Ectodermal cell (in vitro differentiated cells): ENCODE measurements around the gene PDK1. TPM values are rescaled to one million over a fixed set of nuclear protein-coding genes. Genes with fewer than 3 reads are reported as not detected.

Source experiments
- H3K27ac ChIP-seq: 2 replicates; pipeline ENCODE4 v1.7.0; 2013; ENCODE audit warnings: mild to moderate bottlenecking, low read depth, low read length; ENCODE audit not compliant: insufficient read depth, poor library complexity, severe bottlenecking
- H3K27me3 ChIP-seq: 2 replicates; pipeline ENCODE4 v1.7.0; 2013; ENCODE audit warnings: mild to moderate bottlenecking, low read length; ENCODE audit not compliant: insufficient read depth, control insufficient read depth, poor library complexity, severe bottlenecking
- H3K36me3 ChIP-seq: one replicate; pipeline ENCODE4 v1.7.0; 2013; ENCODE audit warnings: low read length; ENCODE audit not compliant: control insufficient read depth, insufficient read depth
- H3K4me1 ChIP-seq: one replicate; pipeline ENCODE4 v1.7.0; 2013; ENCODE audit warnings: low read length; ENCODE audit not compliant: control insufficient read depth, insufficient read depth
- H3K4me3 ChIP-seq: 2 replicates; pipeline ENCODE4 v1.7.0; 2013; ENCODE audit warnings: low read depth, low read length, control low read depth; ENCODE audit not compliant: insufficient read depth
- H3K9me3 ChIP-seq: 2 replicates; pipeline ENCODE4 v1.7.0; 2013; ENCODE audit warnings: mild to moderate bottlenecking, low read length, moderate library complexity; ENCODE audit not compliant: control insufficient read depth
- WGBS, 2 experiments: methylation state at CpG; one replicate each; pipeline ENCODE4 v1.1.7; 2013; ENCODE audit warnings: missing lambda C conversion rate in 2 of 2; 5-methylcytosine and 5-hydroxymethylcytosine counted together
- polyA plus RNA-seq, 4 experiments: library from polyadenylated mRNA; stranded (reverse); fragments of 50-300 nt; gene quantifications; one replicate each; pipeline ENCODE4 v1.2.3, GENCODE V29; 2013

The PDK1 gene
- 8.4 TPM for polyA plus RNA-seq (2013, experiment 1 of 4)
- polyA plus RNA-seq (2013, experiment 2 of 4): 5.6 TPM
- polyA plus RNA-seq (2013, experiment 3 of 4): 6.3 TPM
- 4.6 TPM for polyA plus RNA-seq (2013, experiment 4 of 4)

DNA sequence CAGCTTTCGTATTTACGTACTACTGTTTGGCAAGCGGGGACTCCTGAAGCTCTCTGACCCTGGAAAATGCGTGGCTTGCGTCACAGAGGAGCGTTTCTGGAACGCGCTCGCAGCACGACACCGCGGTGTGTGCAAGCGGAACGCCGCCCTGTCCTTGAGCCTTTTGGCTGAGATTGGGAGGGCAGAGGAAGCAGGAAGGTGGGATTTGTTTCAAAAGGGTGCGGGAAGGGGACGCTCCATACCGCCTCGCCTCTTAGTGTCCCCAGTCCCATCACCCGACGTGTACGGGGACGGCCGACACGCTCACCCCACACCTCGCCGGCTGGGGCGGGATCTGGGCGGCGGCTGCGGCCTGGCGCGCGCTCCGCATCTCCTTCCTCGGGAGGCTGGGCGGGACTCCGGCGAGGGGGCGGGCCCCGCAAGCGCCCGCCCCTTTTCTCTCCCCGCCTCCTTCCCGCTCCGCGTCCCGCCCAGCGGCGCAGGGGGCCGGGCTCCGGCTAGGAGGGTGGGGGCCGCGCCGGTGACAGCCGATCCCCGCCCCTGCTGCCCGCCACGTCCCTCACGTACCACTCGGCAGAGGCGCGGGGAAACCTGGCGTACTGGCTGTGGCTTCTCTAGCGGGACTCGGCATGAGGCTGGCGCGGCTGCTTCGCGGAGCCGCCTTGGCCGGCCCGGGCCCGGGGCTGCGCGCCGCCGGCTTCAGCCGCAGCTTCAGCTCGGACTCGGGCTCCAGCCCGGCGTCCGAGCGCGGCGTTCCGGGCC is at the start of gene PDK1:
Gene PDK1, plus strand, starts transcription at position 569 of the 762 bp plus-strand sequence. Its CDS starts 61 bp downstream, at position 630.
- no peaks in the 10 kb centered on the region for H3K9me3 ChIP-seq
- 0 to 1% methylated on average over 88 of the region's 88 CpGs for WGBS, 2 experiments

GRCh38 chr2:172507199-172507598 is 48.7 kb upstream of the PDK1 start:
- H3K4me3 ChIP-seq: no peak overlapping the region
- H3K27ac ChIP-seq: no peak overlapping the region
- 81 to 86% methylated on average over 4 of the region's 4 CpGs for WGBS, 2 experiments
- H3K27me3 ChIP-seq: no peaks in the 10 kb centered on the region
- no peaks in the 10 kb centered on the region for H3K4me1 ChIP-seq
- H3K36me3 ChIP-seq: no peaks in the 10 kb centered on the region
- peaks cover 5% of the 10 kb centered on the region for H3K9me3 ChIP-seq

More for the DNA sequence above, at the start of gene PDK1:
- Histone ChIP-seq H3K4me3 (peak within 1 kb of the TSS; percentile 83), H3K27ac (peak within 1 kb of the TSS; percentile 76), H3K36me3 (no peaks in the 10 kb centered on the region), H3K27me3 (peaks cover 19% of the 10 kb centered on the region), H3K4me1 (peaks cover 9% of the 10 kb centered on the region)

GRCh38 chr2:172510088-172510487 is 45.8 kb upstream of the PDK1 start:
- Histone ChIP-seq H3K4me3 (no peak overlapping the region), H3K36me3 (no peaks in the 10 kb centered on the region), H3K27ac (no peak overlapping the region), H3K4me1 (no peaks in the 10 kb centered on the region), H3K27me3 (no peaks in the 10 kb centered on the region), H3K9me3 (peaks cover 5% of the 10 kb centered on the region)
- WGBS, 2 experiments: 88 to 93% methylated on average over 6 of the region's 6 CpGs

- Histone ChIP-seq H3K36me3 (no peaks in the 10 kb centered on the region), H3K9me3 (peaks cover 5% of the 10 kb centered on the region), H3K4me1 (no peaks in the 10 kb centered on the region), H3K4me3 (no peak overlapping the region), H3K27me3 (no peaks in the 10 kb centered on the region), H3K27ac (no peak overlapping the region)
- WGBS, 2 experiments: 93 to 96% methylated on average over 5 of the region's 5 CpGs
Measured at GRCh38 chr2:172510548-172510947, 45.3 kb upstream of the PDK1 start.

GRCh38 chr2:172512810-172513523 is 42.9 kb upstream of the PDK1 start:
- no peaks in the 10 kb centered on the region for H3K4me1 ChIP-seq
- WGBS, 2 experiments: 95% methylated on average over 5 of the region's 5 CpGs
- H3K9me3 ChIP-seq: peaks cover 5% of the 10 kb centered on the region

DNA sequence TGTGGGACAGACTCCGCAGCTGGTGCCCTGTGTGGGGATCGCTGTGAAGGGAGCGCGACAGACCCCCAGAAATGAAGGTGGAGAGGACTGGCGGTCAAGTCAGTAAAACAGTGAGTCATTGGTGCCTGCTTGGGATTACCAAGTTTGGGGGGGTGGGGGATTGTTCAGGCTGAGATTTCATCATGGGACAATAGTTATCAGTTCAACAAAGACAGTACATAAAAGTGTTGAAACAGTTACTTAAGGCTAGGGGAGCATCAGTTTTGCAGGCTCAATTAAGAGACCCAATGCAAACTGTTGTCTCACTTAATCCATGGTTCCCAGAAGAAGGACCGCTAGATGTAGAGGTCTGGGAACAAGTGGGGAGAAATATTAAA is 42.4 kb upstream of the PDK1 start:
- H3K9me3 ChIP-seq: peaks cover 5% of the 10 kb centered on the region
- WGBS, 2 experiments: 94 to 96% methylated on average over 6 of the region's 6 CpGs
- H3K27me3 ChIP-seq: no peaks in the 10 kb centered on the region
- H3K4me3 ChIP-seq: no peak overlapping the region
- H3K36me3 ChIP-seq: no peaks in the 10 kb centered on the region
- no peak overlapping the region for H3K27ac ChIP-seq
- no peaks in the 10 kb centered on the region for H3K4me1 ChIP-seq

More at GRCh38 chr2:172512810-172513523, 42.9 kb upstream of the PDK1 start:
- H3K4me3 ChIP-seq: no peak overlapping the region
- H3K27ac ChIP-seq: no peak overlapping the region
- no peaks in the 10 kb centered on the region for H3K27me3 ChIP-seq
- no peaks in the 10 kb centered on the region for H3K36me3 ChIP-seq

GRCh38 chr2:172513935-172514586 is 41.8 kb upstream of the PDK1 start:
- H3K27me3 ChIP-seq: no peaks in the 10 kb centered on the region
- no peak overlapping the region for H3K4me3 ChIP-seq
- WGBS, 2 experiments: 84 to 85% methylated on average over 15 of the region's 15 CpGs
- H3K27ac ChIP-seq: no peak overlapping the region
- H3K9me3 ChIP-seq: peaks cover 5% of the 10 kb centered on the region
- H3K36me3 ChIP-seq: no peaks in the 10 kb centered on the region
- H3K4me1 ChIP-seq: no peaks in the 10 kb centered on the region

DNA sequence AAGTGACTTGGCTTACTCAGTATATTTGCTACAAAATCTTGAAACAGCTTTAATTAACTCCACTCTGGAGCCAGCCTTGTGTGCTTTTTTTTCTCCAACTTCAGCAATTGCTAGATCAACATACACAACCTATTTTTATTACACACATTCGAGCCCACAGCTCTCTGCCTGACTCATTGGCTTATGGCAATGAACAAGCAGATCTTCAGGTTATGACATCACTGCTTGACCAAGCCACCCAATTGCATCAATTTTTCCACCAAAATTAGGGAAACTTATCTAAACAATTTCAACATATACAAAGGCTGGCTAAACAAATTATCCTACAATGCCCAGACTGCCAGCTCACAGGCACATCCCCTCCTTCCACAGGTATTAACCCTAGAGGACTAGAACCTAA is 39.6 kb upstream of the PDK1 start:
- no peak overlapping the region for H3K4me3 ChIP-seq
- H3K9me3 ChIP-seq: peaks cover 4% of the 10 kb centered on the region
- H3K27me3 ChIP-seq: no peaks in the 10 kb centered on the region
- no peaks in the 10 kb centered on the region for H3K36me3 ChIP-seq
- 85 to 94% methylated on average over 1 of the region's 1 CpG for WGBS, 2 experiments
- H3K4me1 ChIP-seq: no peaks in the 10 kb centered on the region
- H3K27ac ChIP-seq: no peak overlapping the region

GRCh38 chr2:172518995-172519394 is 36.9 kb upstream of the PDK1 start:
- H3K36me3 ChIP-seq: no peaks in the 10 kb centered on the region
- H3K4me3 ChIP-seq: no peak overlapping the region
- H3K4me1 ChIP-seq: no peaks in the 10 kb centered on the region
- H3K27me3 ChIP-seq: no peaks in the 10 kb centered on the region
- H3K27ac ChIP-seq: no peak overlapping the region
- H3K9me3 ChIP-seq: no peaks in the 10 kb centered on the region

DNA sequence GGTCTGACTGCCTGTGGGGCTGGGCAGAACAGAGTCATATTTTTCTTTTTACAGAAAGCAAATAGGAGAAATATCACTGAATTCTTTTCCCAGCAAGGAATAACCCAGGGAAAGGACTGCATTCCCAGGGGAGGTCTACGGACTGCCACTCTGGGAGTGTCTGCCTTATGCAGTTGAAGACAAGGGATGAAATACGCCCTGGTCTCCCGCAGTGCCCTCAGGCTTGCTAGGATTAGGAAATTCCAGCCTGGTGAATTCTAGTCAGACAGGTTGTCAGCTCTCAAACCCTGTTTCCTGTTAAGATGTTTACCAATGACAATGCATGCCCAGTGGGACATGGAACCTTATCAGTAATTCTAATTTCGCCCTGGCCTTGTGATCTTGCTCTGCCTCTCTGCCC is 30.3 kb upstream of the PDK1 start:
- Histone ChIP-seq H3K27me3 (no peaks in the 10 kb centered on the region), H3K27ac (no peak overlapping the region), H3K4me3 (no peak overlapping the region), H3K36me3 (no peaks in the 10 kb centered on the region), H3K9me3 (no peaks in the 10 kb centered on the region), H3K4me1 (no peaks in the 10 kb centered on the region)
- WGBS, 2 experiments: 89 to 91% methylated on average over 4 of the region's 4 CpGs
